Measurements from ENCODE around the gene BNC2.

- TF ChIP-seq CTCF (IDR thresholded peaks at IDR 0.05; ENCODE audit: insufficient read depth, low read length) = no peak
- TF ChIP-seq POLR2AphosphoS5 (IDR thresholded peaks at IDR 0.05; ENCODE audit: low read depth) = no peak
These were observed 101.2 kb downstream of the BNC2 start for GRCh38 chr9:16769291-16769690.
